Cardiac fibroblast (primary cell): ENCODE measurements around the gene OPA3.

ENCODE experiments used
- DNase-seq, 2 donors: peaks; one replicate each; pipeline versions ENCODE4 v3.0.0 to v3.0.0-alpha.2; 2010; ENCODE audit warnings: low read depth in 2 of 2
- H3K4me3 ChIP-seq, 2 donors: replicated peaks in 1 of 2; 1 replicate in 1 of 2; 2 replicates in 1 of 2; pipeline ENCODE4 v1.5.1; 2011; ENCODE audit warnings: low read depth in 2 of 2, low read length in 2 of 2, mild to moderate bottlenecking in 2 of 2, moderate library complexity in 1 of 2
- CTCF ChIP-seq: IDR thresholded peaks from one replicate; pipeline ENCODE4 v1.5.1; 2011; ENCODE audit warnings: low read depth, mild to moderate bottlenecking, low read length, inconsistent platforms

OPA3 gene

GRCh38 chr19:45542234-45542668 lies 42.4 kb downstream of the OPA3 start:
- no peak overlapping the region for H3K4me3 ChIP-seq

GRCh38 chr19:45539459-45539858 lies 45.1 kb downstream of the OPA3 start:
- peak in 1 of 2 donors; percentile 29 for DNase-seq
- no peak for TF ChIP-seq CTCF

More at GRCh38 chr19:45542234-45542668, 42.4 kb downstream of the OPA3 start:
- no peak for DNase-seq
- TF ChIP-seq CTCF, result no peak

GRCh38 chr19:45531349-45531748 lies 53.3 kb downstream of the OPA3 start:
- H3K4me3 ChIP-seq, result no peak overlapping the region
- TF ChIP-seq CTCF, result no peak
- DNase-seq, result no peak

More at GRCh38 chr19:45539459-45539858, 45.1 kb downstream of the OPA3 start:
- no peak overlapping the region for H3K4me3 ChIP-seq

GRCh38 chr19:45529420-45529785 lies 55.2 kb downstream of the OPA3 start:
- no peak overlapping the region for H3K4me3 ChIP-seq
- no peak for DNase-seq
- TF ChIP-seq CTCF, result no peak

GRCh38 chr19:45528744-45529419 lies 55.7 kb downstream of the OPA3 start:
- H3K4me3 ChIP-seq, result no peak overlapping the region

GRCh38 chr19:45528149-45528743 lies 56.4 kb downstream of the OPA3 start:
- H3K4me3 ChIP-seq, result no peak overlapping the region
- TF ChIP-seq CTCF, result no peak
- DNase-seq, result peak in 1 of 2 donors; percentile 25

More at GRCh38 chr19:45528744-45529419, 55.7 kb downstream of the OPA3 start:
- TF ChIP-seq CTCF, result no peak
- DNase-seq, result peak in 1 of 2 donors; percentile 23
